GM21423 (cell line): ENCODE data around the gene STBD1.
"Not testable (repeated sequence)": the region's sequence is repeated elsewhere in the genome, so short reads cannot be mapped to it uniquely, and the experiment has no call there.

ENCODE experiments used
- ATAC-seq: cut with Tn5 transposase; IDR thresholded peaks from one replicate; pipeline ENCODE4 v1.9.1; 2021; ENCODE audit warnings: mild to moderate bottlenecking, moderate library complexity; ENCODE audit not compliant: unreplicated experiment

STBD1 gene

DNA sequence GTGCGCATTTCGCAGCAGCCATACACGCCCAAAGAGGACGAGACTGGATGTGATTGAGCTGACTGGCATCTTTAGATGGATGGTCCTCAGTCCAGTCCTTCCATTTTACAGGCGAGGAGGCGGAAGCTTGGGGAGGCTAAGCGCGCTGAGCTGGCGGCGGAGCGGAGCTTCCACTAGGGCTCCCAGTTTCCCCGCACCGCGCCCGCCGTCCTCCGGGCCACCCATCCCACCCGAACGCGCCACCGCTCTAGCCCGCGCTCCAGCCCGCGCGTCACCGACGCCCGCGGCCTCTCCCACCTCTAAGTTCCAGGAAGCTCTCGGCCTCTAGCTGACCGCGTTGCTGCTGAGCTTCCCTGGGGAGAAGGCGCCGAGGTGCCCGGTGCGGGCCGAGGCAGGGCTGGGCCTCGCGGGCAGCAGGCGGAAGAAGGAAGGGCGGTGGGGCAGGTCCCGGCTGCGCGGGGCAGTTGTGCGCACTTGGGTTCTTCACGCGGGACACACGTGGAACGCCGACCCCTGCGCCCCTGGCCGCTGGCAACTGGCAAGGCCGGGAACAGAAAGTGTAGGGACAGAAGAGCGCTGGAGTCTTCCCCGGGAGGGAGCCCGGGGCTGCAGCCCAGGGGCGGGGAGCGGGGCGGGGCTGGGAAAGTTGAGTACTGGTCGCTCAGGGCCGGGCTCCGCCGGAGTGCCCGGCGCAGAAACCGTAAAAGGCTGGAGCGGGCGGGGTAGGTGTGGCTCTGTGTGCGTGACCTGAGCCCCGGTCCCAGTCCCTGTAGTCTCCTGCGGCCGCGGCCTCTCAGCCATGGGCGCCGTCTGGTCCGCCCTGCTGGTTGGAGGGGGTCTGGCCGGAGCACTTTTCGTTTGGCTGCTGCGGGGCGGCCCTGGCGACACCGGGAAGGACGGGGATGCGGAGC, at the start of gene STBD1:
Gene STBD1 (plus strand): TSS at position 763 of the 911 bp plus-strand sequence. CDS start 37 bp downstream, at position 800.
- peak; percentile 33 for ATAC-seq

DNA sequence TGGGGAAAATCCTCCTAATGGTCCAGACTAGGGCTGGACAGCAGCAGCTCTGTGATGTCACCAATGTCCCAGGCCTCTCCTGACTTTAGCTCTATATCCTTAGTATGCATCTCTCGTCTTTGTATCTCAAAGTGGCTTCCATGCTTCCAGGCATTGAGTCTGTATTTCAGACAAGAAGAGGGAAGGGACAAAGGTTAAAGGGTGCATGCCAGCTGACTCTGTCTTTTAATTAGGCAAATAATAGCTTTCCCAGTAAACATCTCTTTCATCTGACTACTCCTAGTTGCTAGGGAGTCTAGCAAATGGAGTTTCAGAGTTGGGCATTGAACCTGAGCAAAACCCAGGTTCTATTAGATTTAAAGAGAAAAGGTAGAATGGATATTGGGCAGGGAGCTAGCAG, 49.6 kb upstream of the STBD1 start:
- no peak for ATAC-seq

GRCh38 chr4:76257824-76258223, 48.7 kb upstream of the STBD1 start:
- no peak for ATAC-seq

- ATAC-seq = no peak
These were observed 46.0 kb upstream of the STBD1 start for GRCh38 chr4:76260571-76260970.

DNA sequence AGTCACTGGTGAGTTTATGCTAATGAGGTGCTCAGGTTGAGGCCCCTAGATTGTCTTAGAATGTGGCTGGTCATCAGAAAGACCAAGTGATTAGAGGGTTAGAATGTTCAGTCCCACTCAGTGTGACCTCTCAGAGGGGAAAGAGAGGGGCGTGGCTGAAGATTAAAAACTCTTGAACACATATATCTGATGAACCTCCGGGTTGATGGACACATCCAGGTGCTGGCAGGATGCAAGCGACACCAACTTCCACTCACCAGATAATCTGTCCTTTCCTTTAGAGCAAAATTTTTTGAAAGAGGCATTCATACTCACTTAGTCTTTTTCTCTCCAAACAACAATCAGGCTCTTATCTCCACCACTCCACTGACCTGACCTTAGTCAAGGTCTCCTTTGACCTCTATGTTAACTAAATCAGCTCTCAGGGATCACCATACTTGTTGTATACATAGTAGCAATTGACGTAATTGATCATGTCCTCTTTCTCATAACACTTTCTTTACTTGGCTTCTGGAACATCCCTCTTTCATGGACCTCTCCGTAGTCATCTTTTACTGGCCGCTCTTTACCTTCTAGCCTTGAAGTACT, 40.8 kb upstream of the STBD1 start:
- no peak for ATAC-seq

DNA sequence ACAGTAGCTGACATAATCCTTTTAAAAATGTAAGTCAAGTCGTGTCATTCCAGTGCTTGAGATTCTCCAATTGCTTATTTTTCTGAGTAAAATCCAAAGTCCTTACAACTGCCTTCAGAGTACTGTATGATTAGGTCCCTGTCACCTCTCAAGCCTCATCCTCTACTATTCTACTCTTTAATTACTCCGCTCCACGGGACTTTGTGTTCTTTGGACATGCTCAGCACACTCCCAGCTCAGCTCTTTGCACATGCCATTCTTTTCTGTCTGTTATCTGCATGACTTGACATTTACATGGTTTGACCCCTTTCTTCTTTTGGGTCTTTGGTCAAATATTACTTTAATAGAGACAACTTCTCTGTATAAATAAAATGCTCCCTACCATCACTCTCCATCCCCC, 39.9 kb upstream of the STBD1 start:
- ATAC-seq = no peak

GRCh38 chr4:76267811-76268210, 38.7 kb upstream of the STBD1 start:
- no peak for ATAC-seq

DNA sequence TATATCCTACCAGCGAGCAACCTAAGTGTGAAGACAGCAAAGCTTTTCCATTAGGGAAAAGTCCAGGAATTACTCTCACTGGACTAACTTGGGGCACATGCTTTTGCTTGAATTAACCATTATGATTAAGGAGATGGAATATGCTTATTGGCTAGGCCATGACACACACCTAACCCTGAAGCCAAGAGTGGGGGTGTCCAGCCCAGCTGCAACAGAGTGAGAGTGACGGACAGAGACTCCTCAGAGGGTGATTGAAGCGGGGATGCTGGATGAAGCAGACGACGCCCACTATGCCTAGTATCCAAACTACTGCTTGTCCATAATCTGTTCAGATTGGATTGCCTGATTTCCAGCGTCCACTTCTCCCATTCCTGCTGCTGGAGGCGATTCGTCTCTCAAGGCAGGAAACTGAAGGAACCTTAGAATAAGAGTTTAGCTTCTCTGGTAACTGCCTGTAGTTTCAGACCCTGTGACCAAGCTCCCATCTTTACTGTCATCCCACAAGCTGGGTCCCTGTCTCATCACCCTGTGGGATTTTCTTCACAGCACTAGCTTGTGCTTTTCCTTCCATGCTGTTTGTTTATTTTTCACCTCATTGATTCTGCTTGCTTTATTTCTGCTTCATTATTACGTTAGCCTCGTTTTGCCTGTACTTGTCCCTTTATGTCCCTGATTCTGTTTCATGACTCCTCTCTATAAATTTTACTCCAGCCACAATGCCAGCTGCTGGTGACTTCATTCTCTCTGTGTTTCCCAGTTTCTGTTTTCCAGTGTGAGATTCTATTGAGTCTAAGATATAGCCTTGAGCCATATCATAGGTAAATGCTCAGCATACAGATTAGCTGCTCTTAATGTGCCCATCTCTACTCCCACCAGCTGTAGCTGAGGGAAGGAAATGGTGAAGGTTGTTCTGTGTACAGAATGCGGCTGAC, 36.0 kb upstream of the STBD1 start:
- no peak for ATAC-seq

GRCh38 chr4:76271248-76271647, 35.3 kb upstream of the STBD1 start:
- ATAC-seq = no peak

- ATAC-seq = no peak
These were observed 34.5 kb upstream of the STBD1 start for GRCh38 chr4:76272073-76272472.

DNA sequence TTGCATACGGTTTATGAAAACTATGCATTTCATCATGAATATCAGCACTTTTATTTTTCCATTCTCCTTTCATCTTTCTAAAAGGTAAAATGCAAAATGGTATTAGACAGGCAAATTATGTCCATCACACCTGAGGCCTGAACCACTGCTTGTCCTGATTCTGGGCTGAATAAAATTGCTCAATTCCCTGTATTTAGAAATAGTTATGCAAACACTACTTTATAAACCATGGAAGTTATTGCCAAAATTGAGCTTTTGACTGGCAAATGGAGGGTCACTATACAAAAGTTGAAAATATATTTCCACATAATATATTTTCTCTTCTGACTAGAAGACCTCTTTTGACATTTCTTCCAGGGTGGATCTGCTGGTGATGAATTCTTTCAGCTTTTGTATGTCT, 34.0 kb upstream of the STBD1 start:
- ATAC-seq = no peak

DNA sequence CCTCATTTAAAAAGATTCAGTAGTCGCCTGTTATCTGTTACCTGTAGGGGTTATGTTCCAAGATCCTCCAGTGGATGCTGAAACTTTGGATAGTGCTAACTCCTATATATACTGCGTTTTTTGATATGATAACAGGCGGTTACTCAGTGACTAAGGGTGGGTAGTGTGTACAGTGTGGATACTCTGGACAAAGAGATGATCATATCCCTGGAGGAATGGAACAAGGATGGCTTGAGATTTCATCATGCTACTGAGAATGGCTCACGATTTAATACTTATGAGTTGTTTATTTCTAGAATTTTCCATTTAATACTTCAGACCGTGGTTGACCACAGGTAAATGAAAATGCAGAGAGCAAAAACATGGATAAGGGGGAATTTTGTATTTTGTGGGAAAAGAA, 33.5 kb upstream of the STBD1 start:
- ATAC-seq = no peak

GRCh38 chr4:76275486-76276124, 30.9 kb upstream of the STBD1 start:
- ATAC-seq = no peak

GRCh38 chr4:76276813-76277212, 29.7 kb upstream of the STBD1 start:
- no peak for ATAC-seq

GRCh38 chr4:76277667-76278066, 28.9 kb upstream of the STBD1 start:
- no peak for ATAC-seq

GRCh38 chr4:76278583-76278982, 27.9 kb upstream of the STBD1 start:
- no peak for ATAC-seq

GRCh38 chr4:76279462-76279861, 27.1 kb upstream of the STBD1 start:
- no peak for ATAC-seq

DNA sequence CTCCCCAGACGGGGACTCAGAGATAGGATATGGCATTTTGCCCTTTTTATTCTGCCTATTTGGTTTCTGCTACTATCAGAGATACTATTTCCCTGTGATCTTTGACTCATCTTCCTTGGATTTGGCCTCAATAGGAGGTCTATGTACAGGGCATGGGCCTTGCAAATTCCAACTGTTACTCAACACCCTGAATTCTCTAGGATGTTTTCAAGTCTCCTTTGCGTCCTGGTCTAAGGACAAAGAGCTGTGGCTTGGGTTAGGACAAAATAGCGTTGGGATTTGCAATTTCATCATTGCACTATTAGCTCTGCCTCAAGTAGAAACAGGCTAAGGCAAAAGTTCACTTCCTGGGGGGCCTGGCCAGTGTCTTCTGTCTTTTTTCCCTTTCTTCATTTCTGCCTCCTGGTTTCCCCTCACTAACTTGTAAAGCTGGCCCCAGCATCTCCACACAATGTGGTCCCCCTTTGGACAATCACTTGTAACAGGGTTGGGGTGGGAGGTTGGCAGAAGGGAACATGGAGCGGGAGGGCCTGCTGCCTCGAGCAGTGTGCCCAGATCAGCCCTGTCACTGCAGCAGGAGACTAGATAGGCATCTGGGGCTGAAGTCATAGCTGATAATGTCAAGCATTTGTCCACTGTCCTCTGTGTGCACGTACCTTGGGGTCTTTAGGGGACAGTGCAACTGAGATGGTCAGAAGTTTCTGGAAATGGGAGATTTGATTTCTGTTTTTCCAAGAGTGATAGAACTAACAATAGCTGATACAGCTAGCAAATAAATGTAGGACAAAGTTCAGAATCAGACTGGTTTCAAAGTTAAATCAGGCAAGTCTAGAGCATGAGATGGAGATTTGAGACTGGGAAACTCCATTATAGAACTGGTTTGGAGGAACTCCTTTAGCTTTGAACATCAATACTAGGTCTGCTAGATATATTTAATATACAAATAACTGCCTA, 25.8 kb upstream of the STBD1 start:
- no peak for ATAC-seq

GRCh38 chr4:76281594-76281993, 24.9 kb upstream of the STBD1 start:
- not testable (repeated sequence) for ATAC-seq
